NCI-H524 (cell line): ENCODE results near the gene IRF1.
"Not testable (repeated sequence)": the region's sequence is repeated elsewhere in the genome, so short reads cannot be mapped to it uniquely, and the experiment has no call there.

Experiments
- DNase-seq, 2 experiments: peaks; one replicate each; lab custom pipeline; 2025; lab: John Stamatoyannopoulos, UW

IRF1 gene

DNA sequence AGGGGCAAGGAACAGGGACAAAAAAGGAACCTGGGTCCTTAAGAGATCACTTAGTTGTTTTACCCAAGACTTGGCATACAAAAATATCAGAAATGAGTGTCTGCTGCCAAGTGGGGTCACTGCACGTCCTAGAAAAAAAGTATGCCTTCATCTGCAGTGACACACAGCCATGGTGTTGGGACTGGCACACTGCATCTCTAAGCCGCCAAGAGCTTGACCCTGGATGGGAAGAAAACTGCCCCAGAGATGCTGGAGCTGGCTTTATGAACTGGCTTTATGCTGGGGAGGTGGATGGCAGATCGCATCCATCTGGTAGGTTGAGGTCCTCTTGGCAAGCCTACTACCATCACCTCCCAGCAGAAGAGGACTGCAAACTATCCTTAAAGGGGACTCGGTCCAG lies 51.7 kb downstream of the IRF1 start:
- no peak for DNase-seq

DNA sequence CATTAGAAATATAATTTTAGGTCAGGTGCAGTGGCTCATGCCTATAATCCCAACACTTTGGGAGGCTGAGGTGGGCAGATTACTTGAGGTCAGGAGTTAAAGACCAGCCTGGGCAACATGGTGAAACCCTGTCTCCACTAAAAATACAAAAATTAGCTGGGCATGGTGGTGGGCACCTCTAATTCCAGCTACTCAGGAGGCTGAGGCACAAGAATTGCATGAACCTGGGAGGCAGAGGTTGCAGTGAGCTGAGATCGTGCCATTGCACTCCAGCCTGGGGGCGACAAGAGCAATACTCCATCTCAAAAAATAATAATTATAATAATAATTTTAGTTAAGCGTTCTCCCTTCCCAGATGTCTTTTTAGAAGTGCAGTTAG lies 52.3 kb downstream of the IRF1 start:
- not testable (repeated sequence) for DNase-seq

DNA sequence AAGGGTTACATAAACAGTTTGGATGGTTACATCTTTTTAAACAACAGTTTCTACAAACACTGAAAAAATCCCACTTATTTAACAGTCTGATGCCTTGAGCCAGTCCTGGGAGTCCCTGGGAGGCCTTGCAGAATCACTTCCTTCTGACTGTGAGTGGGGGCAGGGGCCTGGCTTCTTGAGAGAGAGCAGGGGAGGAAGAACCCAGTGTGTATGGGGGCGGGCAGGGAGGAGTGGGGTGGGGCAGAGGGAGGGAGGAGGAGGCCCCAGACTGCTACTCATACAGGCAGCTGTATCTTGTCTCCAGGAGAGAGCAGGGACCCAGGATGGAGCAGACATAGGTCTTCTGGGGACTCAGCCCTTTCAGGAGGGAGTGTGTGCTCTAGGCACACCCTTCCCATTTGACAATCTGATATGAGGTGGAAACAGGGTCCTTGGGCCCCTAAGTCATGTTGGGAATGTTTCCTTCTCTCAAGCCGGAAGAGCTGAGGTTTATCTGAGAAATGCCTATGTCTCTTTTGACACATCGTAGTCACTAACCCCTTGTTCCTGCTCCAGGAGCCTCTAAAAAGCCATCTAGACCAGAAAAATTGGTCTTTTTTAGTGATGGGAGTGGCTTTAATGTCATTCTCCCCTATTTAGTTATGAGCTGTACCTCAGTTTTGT lies 52.8 kb downstream of the IRF1 start:
- no peak for DNase-seq

DNA sequence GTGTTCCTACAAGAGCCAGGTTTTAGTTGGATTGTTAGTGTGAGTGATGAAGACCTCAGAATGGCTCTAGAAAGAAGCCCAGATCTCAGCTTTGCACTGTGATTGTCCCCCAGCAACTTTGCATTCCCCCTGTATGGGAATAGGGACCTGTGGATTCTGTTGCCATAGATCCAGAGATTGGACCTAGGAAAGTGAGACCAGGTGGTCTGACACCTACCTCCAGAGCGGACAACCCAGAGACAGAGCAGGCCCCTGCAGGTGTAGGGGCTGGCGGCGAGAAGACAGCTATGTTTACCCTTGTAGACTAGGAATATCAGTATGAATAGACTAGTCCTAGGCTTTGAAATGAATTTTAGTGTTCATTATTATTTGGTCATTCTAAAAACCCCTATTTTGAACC lies 53.6 kb downstream of the IRF1 start:
- DNase-seq, result no peak

DNA sequence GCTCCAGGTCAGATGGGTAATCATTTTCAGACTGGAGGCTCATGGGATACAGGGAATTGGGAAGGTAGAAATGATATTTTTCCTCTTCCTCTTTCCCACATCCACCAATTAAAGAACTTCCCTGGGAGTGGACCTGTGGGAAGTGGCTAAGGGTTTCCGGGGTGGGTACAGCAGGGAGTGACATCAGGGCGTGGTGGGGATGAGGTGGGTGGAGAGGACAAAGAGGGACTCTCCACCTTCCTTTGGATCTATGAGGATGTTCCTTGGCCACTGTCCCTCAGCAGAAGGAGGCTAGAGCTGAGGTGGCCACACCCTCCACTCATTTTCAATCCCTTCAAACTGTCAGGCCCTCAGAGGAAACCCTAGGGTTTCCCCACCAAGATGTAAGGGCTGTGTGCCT lies 54.7 kb downstream of the IRF1 start:
- no peak for DNase-seq

DNA sequence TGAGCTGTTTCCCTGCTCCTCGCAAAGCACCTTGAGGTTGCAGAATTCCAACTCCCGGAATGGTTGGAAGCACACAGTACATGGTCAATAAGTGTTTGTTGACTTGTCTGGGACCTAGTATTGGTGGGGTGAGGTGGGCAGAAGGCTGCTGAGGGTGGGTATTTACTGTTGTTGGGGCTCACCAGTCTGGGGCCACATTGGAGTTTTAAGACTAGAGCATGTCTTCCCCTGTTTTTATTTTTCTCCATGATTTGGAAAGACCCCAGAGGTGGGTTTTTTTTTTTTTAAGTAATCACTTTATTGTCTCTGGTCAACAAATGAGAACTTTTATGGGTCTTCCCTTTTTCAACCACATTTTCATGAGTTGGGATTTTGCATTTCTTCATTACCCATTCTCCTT lies 55.1 kb downstream of the IRF1 start:
- DNase-seq, result no peak

DNA sequence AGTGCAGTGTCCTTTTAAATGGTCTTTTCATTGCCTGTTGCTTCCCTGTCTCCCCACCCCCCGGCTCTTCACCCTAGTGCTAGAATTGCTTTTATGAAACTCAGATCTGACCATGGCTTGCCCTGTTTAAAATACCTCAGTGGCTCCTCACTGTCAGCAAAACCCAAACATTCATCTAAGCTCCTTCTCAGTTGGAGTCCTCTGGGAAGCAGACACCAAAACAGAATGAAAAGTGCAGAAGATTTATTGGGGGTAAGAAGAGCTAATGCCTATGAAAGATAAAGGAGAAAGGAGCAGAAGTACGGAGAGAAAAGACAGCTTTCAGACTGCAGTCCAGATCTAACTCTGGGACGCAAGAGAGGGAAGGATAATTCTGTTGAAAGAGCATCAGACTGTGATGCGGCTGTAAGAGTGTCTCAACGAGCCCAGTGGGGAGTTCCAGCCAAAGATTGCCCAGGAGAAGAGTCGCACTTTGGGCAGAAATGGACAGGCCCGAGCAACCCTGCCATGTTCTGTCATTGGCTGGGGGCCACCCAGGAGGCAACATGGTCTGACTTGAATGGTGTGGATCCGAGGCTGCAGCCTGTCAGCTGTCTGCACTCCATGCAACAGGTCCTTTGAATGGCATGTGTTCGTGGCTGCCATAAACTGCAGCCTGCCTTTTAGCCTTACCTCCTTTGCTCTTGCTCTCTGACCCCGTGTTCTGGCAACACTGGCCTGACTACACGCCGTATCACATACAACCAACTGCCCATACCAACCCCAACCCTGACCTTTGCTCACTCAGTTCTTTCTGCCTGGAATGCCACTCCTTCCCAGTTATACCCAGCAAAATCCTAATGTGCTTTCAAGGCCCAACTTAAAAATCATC lies 55.9 kb downstream of the IRF1 start:
- no peak for DNase-seq

DNA sequence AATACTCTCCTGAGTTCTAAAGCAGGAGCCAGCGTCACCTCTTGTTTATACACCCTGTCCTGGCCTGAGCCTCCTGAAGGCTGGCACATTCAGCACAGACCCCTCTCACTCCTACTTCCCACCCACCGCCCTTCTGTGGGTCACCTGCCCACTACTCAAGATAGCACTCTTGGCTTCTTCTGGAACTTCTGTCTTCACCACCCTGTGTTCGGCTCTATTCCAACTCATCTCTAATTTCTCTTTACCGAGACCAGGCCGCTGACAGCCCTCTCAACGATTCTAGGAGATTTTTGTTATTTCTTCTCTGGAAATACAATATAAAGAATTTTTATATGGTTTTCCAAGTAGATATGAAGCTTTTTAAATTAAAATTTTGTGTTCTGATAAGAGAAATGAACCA lies 57.4 kb downstream of the IRF1 start:
- no peak for DNase-seq

DNA sequence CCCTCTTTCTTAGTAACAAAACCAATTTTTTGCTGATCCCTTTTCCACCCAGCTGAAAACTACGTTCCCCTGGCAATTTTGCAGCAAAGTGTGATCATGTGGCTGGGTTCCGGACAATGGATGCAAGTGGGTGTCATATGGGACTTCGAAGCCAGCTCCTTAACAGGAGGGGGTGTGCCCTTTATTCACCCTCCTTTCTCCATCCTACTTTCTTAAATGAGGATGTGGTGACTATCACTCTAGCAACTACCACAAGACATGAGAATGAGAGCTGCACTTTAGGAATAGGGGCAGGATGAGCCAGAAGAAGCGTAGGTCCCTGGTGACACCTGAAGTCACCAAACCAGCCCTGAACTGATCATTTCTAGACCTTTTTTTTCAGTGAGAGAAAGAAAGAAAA lies 58.9 kb downstream of the IRF1 start:
- no peak for DNase-seq
